Endothelial cell of umbilical vein (primary cell): Measurements from ENCODE around the gene KIF1B. TPM values are rescaled to one million over a fixed set of nuclear protein-coding genes. Genes with fewer than 3 reads are reported as not detected.
"Not testable (repeated sequence)": the region's sequence is repeated elsewhere in the genome, so short reads cannot be mapped to it uniquely, and the experiment has no call there.

ENCODE experiments used
- BruUV-seq: library from RNA; stranded (reverse); fragments of 400-500 nt; replicated peaks from 2 replicates; lab custom pipeline; 2021; lab: Mats Ljungman, UMichigan
- CTCF ChIA-PET: fragments of 300-600, 350-600 bp; sonication (Branson Sonifier 250); formaldehyde crosslinking; loops from one replicate; lab custom pipeline; 2021; ENCODE audit warnings: antibody characterized with exemption, inconsistent platforms; lab: Charles Lee
- POLR2A ChIA-PET: fragments of 300-600, 350-600 bp; sonication (Branson Sonifier 250); formaldehyde crosslinking; loops from one replicate; lab custom pipeline; 2021; ENCODE audit warnings: antibody characterized with exemption, inconsistent platforms; lab: Charles Lee
- DNase-seq: peaks from one replicate; pipeline ENCODE4 v3.0.0-alpha.2; 2011; ENCODE audit warnings: low read depth, low spot score
- FAIRE-seq: peaks from 2 replicates; lab custom pipeline; 2011; peaks lifted over from hg19 to GRCh38; lab: Jason Lieb, UNC
- H2AFZ ChIP-seq: 2 replicates; pipeline ENCODE4 v1.6.0; 2012; ENCODE audit warnings: low read depth, low read length, control low read depth, inconsistent platforms
- H3K27ac ChIP-seq: 2 replicates; pipeline ENCODE4 v1.5.1; 2011; ENCODE audit warnings: low read depth, mild to moderate bottlenecking, control low read depth, low read length, moderate library complexity; ENCODE audit not compliant: insufficient read depth
- H3K27me3 ChIP-seq, 2 experiments: 2 replicates each; pipeline versions ENCODE4 v1.6.0 to v1.6.1; 2011; ENCODE audit warnings: low read length in 2 of 2, mixed read lengths in 1 of 2; ENCODE audit not compliant: control insufficient read depth in 2 of 2, insufficient read depth in 2 of 2
- H3K36me3 ChIP-seq, 2 experiments: 2 replicates in 1 of 2; 3 replicates in 1 of 2; pipeline ENCODE4 v1.5.1; 2011; ENCODE audit warnings: low read length in 2 of 2, mild to moderate bottlenecking in 1 of 2, moderate library complexity in 1 of 2; ENCODE audit not compliant: control insufficient read depth in 2 of 2, insufficient read depth in 2 of 2; ENCODE audit errors: extremely low read depth in 1 of 2
- H3K4me1 ChIP-seq: 3 replicates; pipeline ENCODE4 v1.5.1; 2011; ENCODE audit warnings: mild to moderate bottlenecking, low read length; ENCODE audit not compliant: control insufficient read depth, insufficient read depth; ENCODE audit errors: extremely low read depth
- H3K4me2 ChIP-seq: 2 replicates; pipeline ENCODE4 v1.6.1; 2011; ENCODE audit warnings: low read length, control low read depth, mixed read lengths; ENCODE audit not compliant: insufficient read depth
- H3K4me3 ChIP-seq, 3 experiments: fragments of 200-600 bp in 1 of 3; sonication (generic), shearing (Covaris generic) in 1 of 3; replicated peaks in 1 of 3; 2 replicates each; pipeline ENCODE4 v1.5.1; 2011 to 2016; ENCODE audit warnings: control low read depth in 3 of 3, low read length in 3 of 3, mild to moderate bottlenecking in 2 of 3, inconsistent platforms in 1 of 3, low read depth in 1 of 3, moderate library complexity in 1 of 3; ENCODE audit not compliant: insufficient read depth in 1 of 3
- H3K79me2 ChIP-seq: 2 replicates; pipeline ENCODE4 v1.6.0; 2012; ENCODE audit warnings: low read length, inconsistent platforms; ENCODE audit not compliant: control insufficient read depth, insufficient read depth
- H3K9ac ChIP-seq: replicated peaks from 2 replicates; pipeline ENCODE3; 2011; ENCODE audit warnings: low read length, control low read depth; ENCODE audit not compliant: insufficient read depth; ENCODE audit errors: extremely low read depth
- H3K9me1 ChIP-seq: replicated peaks from 3 replicates; pipeline ENCODE4 v1.6.0; 2011; ENCODE audit warnings: mild to moderate bottlenecking, low read length; ENCODE audit not compliant: control insufficient read depth, insufficient read depth; ENCODE audit errors: extremely low read depth
- H3K9me3 ChIP-seq: replicated peaks from 2 replicates; pipeline ENCODE4 v1.5.1; 2012; ENCODE audit warnings: low read length, inconsistent platforms; ENCODE audit not compliant: control insufficient read depth, insufficient read depth
- H4K20me1 ChIP-seq: replicated peaks from 2 replicates; pipeline ENCODE3; 2011; ENCODE audit warnings: mild to moderate bottlenecking, low read length; ENCODE audit not compliant: control insufficient read depth, insufficient read depth; ENCODE audit errors: extremely low read depth
- EZH2 ChIP-seq: IDR thresholded peaks from 2 replicates; pipeline ENCODE4 v1.6.1; 2012; ENCODE audit warnings: borderline replicate concordance, low read depth, mild to moderate bottlenecking, moderate library complexity, low read length, inconsistent platforms; ENCODE audit not compliant: severe bottlenecking
- FOS ChIP-seq: IDR thresholded peaks from 2 replicates; pipeline ENCODE4 v1.6.1; 2011; ENCODE audit warnings: mild to moderate bottlenecking, low read length, moderate library complexity, borderline replicate concordance; ENCODE audit not compliant: insufficient read depth
- GATA2 ChIP-seq: IDR thresholded peaks from 2 replicates; pipeline ENCODE4 v1.7.0; 2011; ENCODE audit warnings: low read depth, mild to moderate bottlenecking, moderate library complexity, mixed read lengths, low read length; ENCODE audit not compliant: insufficient read length, insufficient read depth
- JUN ChIP-seq: IDR thresholded peaks from 2 replicates; pipeline ENCODE4 v1.6.1; 2011; ENCODE audit warnings: borderline replicate concordance, low read depth; ENCODE audit not compliant: insufficient read length, insufficient read depth
- MYC ChIP-seq: IDR thresholded peaks from one replicate; pipeline ENCODE4 v1.6.1; 2011; ENCODE audit warnings: mild to moderate bottlenecking, low read depth, low read length
- POLR2A ChIP-seq: IDR thresholded peaks from 2 replicates; pipeline ENCODE4 v1.6.1; 2012; ENCODE audit warnings: low read depth, mild to moderate bottlenecking, control low read depth, low read length
- POLR2AphosphoS5 ChIP-seq: IDR thresholded peaks from 2 replicates; pipeline ENCODE4 v1.6.1; 2012; ENCODE audit warnings: low read depth, mild to moderate bottlenecking, control low read depth, low read length, moderate library complexity; ENCODE audit not compliant: insufficient read depth
- dilution Hi-C: fragments of 300-500 bp; cut with MboI; formaldehyde crosslinking; loops from one replicate; pipeline ENCODE4 v1.15.0; 2019; ENCODE audit warnings: low sequenced_read_pairs; ENCODE audit not compliant: extremely low pct_ligation_motif_present
- intact Hi-C: fragments of 100-400 bp; cut with micrococcal nuclease; formaldehyde crosslinking; loops from one replicate; pipeline ENCODE4 v1.10.0; 2022
- polyA plus RNA-seq, 4 experiments: library from polyadenylated mRNA; depleted of rRNA in 3 of 4; stranded (reverse) in 3 of 4; unstranded in 1 of 4; fragments of >200 nt; gene quantifications; 2 replicates each; pipeline versions ENCODE4 v1.2.1 to v1.2.3, GENCODE V29; 2011 to 2012; ENCODE audit warnings: missing spikeins in 1 of 4
- total RNA-seq: library from RNA; stranded (reverse); gene quantifications from 2 replicates; pipeline ENCODE4 v1.2.3, GENCODE V29; 2021
- TF ChIP-seq, protein P1 (sequence below): IDR thresholded peaks from 2 replicates; pipeline ENCODE4 v1.6.1; 2011; ENCODE audit not compliant: insufficient read depth, insufficient read length
- TF ChIP-seq, protein P2 (sequence below), 2 donors: IDR thresholded peaks; 1 replicate in 1 of 2; 2 replicates in 1 of 2; pipeline ENCODE4 v1.5.1; 2011; ENCODE audit warnings: low read length in 2 of 2, mild to moderate bottlenecking in 2 of 2, moderate library complexity in 2 of 2, control low read depth in 1 of 2, inconsistent platforms in 1 of 2, low read depth in 1 of 2; ENCODE audit not compliant: insufficient read depth in 1 of 2; ENCODE audit errors: extremely low read depth in 1 of 2

The KIF1B gene
- total and polyA plus RNA-seq, 2 donors (not counting 3 experiments of a cell fraction or from before 2014, with no cell fraction given): 14.8 to 58.6 TPM

- Histone ChIP-seq H3K27me3 (no peaks in the 10 kb centered on the region), H3K4me2 (peak overlapping the region; percentile 5), H3K27ac (peak overlapping the region; percentile 92), H3K79me2 (no peaks in the 10 kb centered on the region), H3K4me3 (no peak overlapping the region), H3K9me3 (no peaks in the 10 kb centered on the region), H3K36me3 (peaks cover 40 to 44% of the 10 kb centered on the region in 2 experiments), H4K20me1 (no peaks in the 10 kb centered on the region), H3K9ac (peak overlapping the region; percentile 60), H3K9me1 (no peaks in the 10 kb centered on the region), H2AFZ (no peak overlapping the region), H3K4me1 (peaks cover 17% of the 10 kb centered on the region)
- TF ChIP-seq MYC: no peak
- peak; percentile 40 for TF ChIP-seq POLR2A
- TF ChIP-seq FOS: no peak
- TF ChIP-seq POLR2AphosphoS5: peak; percentile 61
- peak; percentile 28 for TF ChIP-seq JUN
- TF ChIP-seq, protein P1, sequence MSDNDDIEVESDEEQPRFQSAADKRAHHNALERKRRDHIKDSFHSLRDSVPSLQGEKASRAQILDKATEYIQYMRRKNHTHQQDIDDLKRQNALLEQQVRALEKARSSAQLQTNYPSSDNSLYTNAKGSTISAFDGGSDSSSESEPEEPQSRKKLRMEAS: no peak
- no peak for TF ChIP-seq GATA2
- TF ChIP-seq, protein P2, sequence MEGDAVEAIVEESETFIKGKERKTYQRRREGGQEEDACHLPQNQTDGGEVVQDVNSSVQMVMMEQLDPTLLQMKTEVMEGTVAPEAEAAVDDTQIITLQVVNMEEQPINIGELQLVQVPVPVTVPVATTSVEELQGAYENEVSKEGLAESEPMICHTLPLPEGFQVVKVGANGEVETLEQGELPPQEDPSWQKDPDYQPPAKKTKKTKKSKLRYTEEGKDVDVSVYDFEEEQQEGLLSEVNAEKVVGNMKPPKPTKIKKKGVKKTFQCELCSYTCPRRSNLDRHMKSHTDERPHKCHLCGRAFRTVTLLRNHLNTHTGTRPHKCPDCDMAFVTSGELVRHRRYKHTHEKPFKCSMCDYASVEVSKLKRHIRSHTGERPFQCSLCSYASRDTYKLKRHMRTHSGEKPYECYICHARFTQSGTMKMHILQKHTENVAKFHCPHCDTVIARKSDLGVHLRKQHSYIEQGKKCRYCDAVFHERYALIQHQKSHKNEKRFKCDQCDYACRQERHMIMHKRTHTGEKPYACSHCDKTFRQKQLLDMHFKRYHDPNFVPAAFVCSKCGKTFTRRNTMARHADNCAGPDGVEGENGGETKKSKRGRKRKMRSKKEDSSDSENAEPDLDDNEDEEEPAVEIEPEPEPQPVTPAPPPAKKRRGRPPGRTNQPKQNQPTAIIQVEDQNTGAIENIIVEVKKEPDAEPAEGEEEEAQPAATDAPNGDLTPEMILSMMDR (IDR thresholded peaks at IDR 0.05; ENCODE audit: extremely low read depth in 1 of 2, insufficient read depth in 1 of 2, low read depth in 1 of 2, low read length in 2 of 2): no peak
- TF ChIP-seq EZH2: no peak
- ChIA-PET CTCF (interaction anchor here (0.7 to 2.4 kb wide), 10 partner anchors 11 to 206 kb away, joined by 3 to 21 read pairs (median 5); partner anchors contain the start of genes CENPS and PGD), POLR2A (interaction anchor here (0.7 to 1.9 kb wide), 5 partner anchors 13 to 41 kb away, joined by 3 to 10 read pairs (median 5); partner anchors contain the start of genes CENPS and PGD)
- intact Hi-C loops (loop anchor here (2.0 kb wide), 1 partner anchor 17 kb away; the partner anchor contains the start of gene PGD), dilution Hi-C loops (no loop called here)
- peak; percentile 84 for DNase-seq
- TSS peak; percentile 98 for BruUV-seq
- peak; percentile 83 for FAIRE-seq
Measured at GRCh38 chr1:10415211-10415930, 205.0 kb downstream of the KIF1B start.

DNA sequence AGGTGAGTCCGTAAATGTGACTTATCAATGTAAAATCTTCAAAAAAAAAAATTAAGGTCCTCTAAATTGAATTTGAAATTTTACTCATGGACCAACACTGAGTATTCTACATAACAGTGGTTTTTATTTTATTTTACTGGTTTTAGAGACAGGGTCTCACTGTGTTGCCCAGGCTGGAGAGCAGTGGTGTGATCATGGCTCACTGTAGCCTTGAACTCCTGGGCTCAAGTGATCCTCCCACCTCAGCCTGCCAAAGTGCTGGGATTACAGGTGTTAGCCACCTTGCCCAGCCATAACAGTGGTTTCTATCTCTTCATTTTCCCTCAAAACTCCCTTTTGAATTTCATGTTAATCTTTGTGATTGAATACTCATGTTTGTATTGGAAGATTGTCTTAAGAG is 205.6 kb downstream of the KIF1B start:
- CTCF ChIA-PET: interaction anchor here (0.7 to 2.4 kb wide), 9 partner anchors 13 to 207 kb away, joined by 3 to 21 read pairs (median 6); partner anchors contain the start of genes CENPS and PGD

More for the DNA sequence above, 205.6 kb downstream of the KIF1B start:
- DNase-seq, H3K9me1 ChIP-seq, H3K4me2 ChIP-seq, H2AFZ ChIP-seq, H3K4me3 ChIP-seq, BruUV-seq, H3K79me2 ChIP-seq, H3K9me3 ChIP-seq, H4K20me1 ChIP-seq, H3K27me3 ChIP-seq, dilution Hi-C loops: not testable (repeated sequence)
- Histone ChIP-seq H3K36me3 (peaks cover 42 to 44% of the 10 kb centered on the region in 2 experiments), H3K9ac (peak overlapping the region; percentile 60), H3K27ac (peak overlapping the region; percentile 92), H3K4me1 (peaks cover 17% of the 10 kb centered on the region)
- intact Hi-C loops: loop anchor here (2.0 kb wide), 1 partner anchor 17 kb away; the partner anchor contains the start of gene PGD
- peak; percentile 62 for FAIRE-seq
- POLR2A ChIA-PET: interaction anchor here (1.0 to 1.9 kb wide), 4 partner anchors 13 to 37 kb away, joined by 3 to 10 read pairs (median 6); partner anchors contain the start of genes CENPS and PGD
